ENCODE measurements around the gene MAP1LC3C. TPM values are rescaled to one million over a fixed set of nuclear protein-coding genes. Genes with fewer than 3 reads are reported as not detected.

The MAP1LC3C gene
- total RNA-seq, 2 experiments from 2014 or later = not detected

GRCh38 chr1:241979071-241979470, 19.8 kb downstream of the MAP1LC3C start:
- H3K27ac Mint-ChIP-seq = no peak overlapping the region
- no peak overlapping the region for H3K4me3 Mint-ChIP-seq
- H3K27me3 Mint-ChIP-seq = no peaks in the 10 kb centered on the region
- H3K9me3 Mint-ChIP-seq (ENCODE audit: low read depth) = no peaks in the 10 kb centered on the region
- ATAC-seq (no peak), DNase-seq (no peak)
- H3K4me1 Mint-ChIP-seq = no peaks in the 10 kb centered on the region
- no peaks in the 10 kb centered on the region for H3K36me3 Mint-ChIP-seq
- CTCF ChIA-PET = interaction anchor here (1.2 kb wide), 1 partner anchor 19 kb away, joined by 3 read pairs; the partner anchor contains the start of gene MAP1LC3C

DNA sequence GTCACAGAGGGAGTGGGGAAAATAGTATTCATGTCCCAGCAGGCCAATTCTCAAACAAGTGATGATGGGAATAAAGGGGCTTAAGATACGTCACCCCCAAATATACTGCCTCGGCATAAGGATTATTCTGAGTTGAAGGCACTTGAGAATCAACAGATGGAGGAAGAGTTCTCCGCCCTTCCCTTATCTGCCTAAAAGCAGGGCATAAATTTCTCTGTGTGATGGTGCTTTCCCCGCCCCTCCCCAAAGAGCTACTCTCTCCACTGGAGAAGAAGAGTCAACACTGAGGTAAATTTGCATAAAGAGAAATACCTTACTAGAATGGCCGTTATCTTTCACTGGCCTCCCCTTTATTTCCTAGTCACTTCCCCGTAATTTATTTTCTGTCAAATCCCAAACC, 22.7 kb downstream of the MAP1LC3C start:
- H3K27ac Mint-ChIP-seq = no peak overlapping the region
- H3K4me3 Mint-ChIP-seq = no peak overlapping the region
- H3K9me3 Mint-ChIP-seq (ENCODE audit: low read depth) = no peaks in the 10 kb centered on the region
- DNase-seq = no peak
- H3K4me1 Mint-ChIP-seq = no peaks in the 10 kb centered on the region
- CTCF ChIA-PET = no interaction called here
- ATAC-seq = no peak
- no peaks in the 10 kb centered on the region for H3K36me3 Mint-ChIP-seq
- no peaks in the 10 kb centered on the region for H3K27me3 Mint-ChIP-seq

DNA sequence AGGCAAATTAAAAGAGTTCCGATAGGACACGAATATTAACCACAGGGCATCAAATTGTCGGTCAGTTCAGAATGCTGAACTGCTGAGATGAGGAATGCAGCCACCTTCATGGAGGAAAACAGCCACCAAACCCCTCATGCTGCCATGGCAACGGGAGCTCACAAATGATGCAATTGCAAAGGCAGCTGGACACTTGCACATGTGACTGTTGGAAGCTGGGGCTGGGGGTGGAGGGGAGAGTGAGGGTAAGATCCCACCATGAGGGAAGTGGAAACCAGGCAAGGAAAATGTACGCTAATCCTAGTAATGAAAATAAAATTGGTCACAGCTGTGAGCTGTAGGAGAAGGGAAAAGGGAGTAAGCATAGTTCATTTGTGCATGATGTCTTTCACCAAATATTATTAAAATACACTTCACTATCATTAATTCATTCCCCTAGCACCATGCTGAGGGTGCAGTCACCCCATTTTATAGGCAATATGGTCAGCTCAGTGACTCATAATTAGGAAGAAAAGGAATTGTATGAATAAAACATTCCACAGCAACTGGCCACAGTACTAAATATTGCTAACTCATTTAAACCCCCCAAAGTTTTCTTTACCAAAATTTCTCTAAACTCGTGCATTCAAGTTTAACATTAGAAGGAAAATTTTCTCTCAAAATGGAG, 26.1 kb downstream of the MAP1LC3C start:
- DNase-seq = no peak
- no peak for ATAC-seq
- CTCF ChIA-PET = no interaction called here

GRCh38 chr1:241968611-241969010, 30.3 kb downstream of the MAP1LC3C start:
- DNase-seq (no peak), ATAC-seq (no peak)
- H3K9me3 Mint-ChIP-seq (ENCODE audit: low read depth) = no peaks in the 10 kb centered on the region
- H3K27me3 Mint-ChIP-seq = no peaks in the 10 kb centered on the region
- H3K36me3 Mint-ChIP-seq = no peaks in the 10 kb centered on the region
- H3K4me1 Mint-ChIP-seq = no peaks in the 10 kb centered on the region
- no peak overlapping the region for H3K27ac Mint-ChIP-seq
- H3K4me3 Mint-ChIP-seq = no peak overlapping the region
- CTCF ChIA-PET = interaction anchor here (0.5 kb wide), 1 partner anchor 21 kb away, joined by 3 read pairs; no protein-coding TSS in a partner anchor

More for the DNA sequence above, 26.1 kb downstream of the MAP1LC3C start:
- no peaks in the 10 kb centered on the region for H3K4me1 Mint-ChIP-seq
- no peak overlapping the region for H3K27ac Mint-ChIP-seq
- no peaks in the 10 kb centered on the region for H3K36me3 Mint-ChIP-seq
- no peak overlapping the region for H3K4me3 Mint-ChIP-seq
- no peaks in the 10 kb centered on the region for H3K9me3 Mint-ChIP-seq (ENCODE audit: low read depth)
- H3K27me3 Mint-ChIP-seq = no peaks in the 10 kb centered on the region

DNA sequence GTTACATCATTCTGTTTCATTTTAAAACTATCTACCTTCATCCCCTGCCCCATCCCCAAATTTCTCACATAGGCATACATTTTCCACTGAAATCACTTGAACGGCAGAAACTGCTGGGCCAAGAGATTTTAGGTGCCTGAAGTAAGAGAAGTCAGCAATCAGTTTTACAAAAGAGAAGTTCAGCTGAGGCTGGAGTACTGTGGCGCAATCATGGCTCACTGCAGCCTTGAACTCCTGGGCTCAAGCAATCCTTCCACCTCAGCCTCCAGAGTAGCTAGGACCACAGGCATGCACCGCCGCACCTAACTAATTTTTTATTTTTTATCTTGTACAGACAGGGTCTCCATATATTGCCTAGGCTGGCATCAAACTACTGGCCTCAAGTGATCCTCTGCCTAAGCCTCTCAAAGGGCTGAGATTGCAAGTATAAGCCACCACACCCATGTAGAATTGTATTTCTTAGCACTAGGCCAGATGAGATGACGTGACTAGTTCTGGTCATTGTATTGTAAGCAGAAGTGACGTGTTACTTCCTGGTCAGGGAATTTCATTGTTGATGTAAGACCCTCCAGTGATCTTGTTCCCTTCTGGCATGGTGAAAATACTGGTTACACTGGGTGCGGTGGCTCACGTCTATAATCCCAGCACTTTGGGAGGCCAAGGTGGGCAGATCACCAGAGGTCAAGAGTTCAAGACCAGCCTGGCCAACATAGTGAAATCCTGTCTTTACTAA, 34.2 kb downstream of the MAP1LC3C start:
- Mint-ChIP-seq H3K27me3 (no peaks in the 10 kb centered on the region), H3K36me3 (no peaks in the 10 kb centered on the region), H3K4me1 (no peaks in the 10 kb centered on the region), H3K27ac (no peak overlapping the region), H3K4me3 (no peak overlapping the region), H3K9me3 (ENCODE audit: low read depth) (no peaks in the 10 kb centered on the region)
- ATAC-seq (no peak), DNase-seq (no peak)
- CTCF ChIA-PET = no interaction called here

DNA sequence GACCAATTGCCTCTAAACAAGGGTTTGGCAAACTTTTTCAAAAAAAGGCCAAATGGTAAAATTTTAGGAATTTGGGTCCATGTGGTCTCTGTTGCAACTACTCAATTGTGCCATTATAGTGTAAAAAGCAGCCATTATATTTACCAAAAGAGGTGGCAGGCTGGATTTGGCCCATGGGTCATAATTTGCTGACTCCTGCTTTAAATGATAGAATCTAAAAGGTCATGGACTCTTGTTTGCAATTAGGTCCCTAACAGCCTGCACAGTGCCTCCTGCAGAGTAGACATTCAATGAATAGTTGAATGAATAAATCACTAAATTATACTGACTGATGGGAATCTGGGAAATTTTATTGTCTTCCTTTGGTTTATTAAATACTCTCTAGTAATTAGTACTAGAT, 35.2 kb downstream of the MAP1LC3C start:
- no peaks in the 10 kb centered on the region for H3K36me3 Mint-ChIP-seq
- no peak overlapping the region for H3K4me3 Mint-ChIP-seq
- H3K27me3 Mint-ChIP-seq = no peaks in the 10 kb centered on the region
- no peak overlapping the region for H3K27ac Mint-ChIP-seq
- ATAC-seq = no peak
- H3K9me3 Mint-ChIP-seq (ENCODE audit: low read depth) = no peaks in the 10 kb centered on the region
- DNase-seq = no peak
- CTCF ChIA-PET = no interaction called here
- H3K4me1 Mint-ChIP-seq = no peaks in the 10 kb centered on the region

DNA sequence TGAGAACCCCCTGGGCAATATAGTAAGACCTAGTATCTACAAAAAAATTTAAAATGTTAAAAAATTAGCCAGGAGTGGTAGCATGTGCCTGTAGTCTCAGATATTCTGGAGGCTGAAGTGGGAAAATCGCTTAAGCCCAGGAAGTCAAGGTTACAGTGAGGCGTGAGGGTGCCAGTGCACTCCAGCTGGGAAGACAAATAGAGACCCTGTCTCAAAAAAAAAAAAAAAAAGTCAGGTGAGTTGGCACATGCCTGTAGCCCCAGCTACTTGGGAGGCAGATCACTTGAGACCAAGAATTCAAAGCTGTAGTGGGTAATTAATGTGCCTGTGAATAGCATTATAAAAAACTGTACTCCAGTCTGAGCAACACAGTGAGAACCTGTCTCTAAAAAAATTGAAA, 36.7 kb downstream of the MAP1LC3C start:
- Mint-ChIP-seq H3K9me3 (ENCODE audit: low read depth) (no peaks in the 10 kb centered on the region), H3K4me1 (no peaks in the 10 kb centered on the region), H3K27me3 (no peaks in the 10 kb centered on the region), H3K36me3 (no peaks in the 10 kb centered on the region), H3K27ac (no peak overlapping the region), H3K4me3 (no peak overlapping the region)
- DNase-seq = no peak
- no peak for ATAC-seq
- CTCF ChIA-PET = no interaction called here

DNA sequence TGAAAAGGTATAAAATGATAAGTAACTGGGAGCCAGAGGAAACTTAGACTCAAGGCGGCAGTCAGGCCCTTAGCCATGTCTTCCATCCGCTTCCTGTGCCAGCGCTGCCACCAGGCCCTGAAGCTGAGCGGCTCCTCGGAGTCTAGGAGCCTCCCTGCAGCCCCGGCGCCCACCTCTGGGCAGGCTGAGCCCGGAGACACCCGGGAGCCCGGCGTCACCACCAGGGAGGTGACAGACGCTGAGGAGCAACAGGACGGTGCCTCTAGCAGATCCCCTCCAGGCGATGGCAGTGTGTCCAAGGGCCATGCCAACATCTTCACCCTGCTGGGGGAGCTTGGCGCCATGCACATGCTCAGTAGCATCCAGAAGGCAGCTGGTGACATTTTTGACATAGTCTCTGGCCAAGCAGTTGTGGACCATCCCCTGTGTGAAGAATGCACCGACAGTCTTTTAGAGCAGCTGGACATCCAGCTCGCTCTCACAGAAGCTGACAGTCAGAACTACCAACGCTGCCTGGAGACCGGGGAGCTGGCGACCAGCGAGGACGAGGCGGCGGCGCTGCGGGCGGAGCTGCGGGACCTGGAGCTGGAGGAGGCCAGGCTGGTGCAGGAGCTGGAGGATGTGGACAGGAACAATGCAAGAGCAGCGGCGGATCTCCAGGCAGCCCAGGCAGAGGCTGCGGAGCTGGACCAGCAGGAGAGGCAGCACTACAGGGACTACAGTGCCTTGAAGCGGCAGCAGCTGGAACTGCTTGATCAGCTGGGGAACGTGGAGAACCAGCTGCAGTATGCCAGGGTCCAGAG, 41.0 kb downstream of the MAP1LC3C start, which contains the start of gene BECN2:
Gene BECN2, plus strand, starts transcription at position 76 of the 803 bp plus-strand sequence. Its CDS starts 0 bp downstream, at position 76.
- Mint-ChIP-seq H3K4me1 (no peaks in the 10 kb centered on the region), H3K27me3 (no peaks in the 10 kb centered on the region), H3K9me3 (ENCODE audit: low read depth) (no peaks in the 10 kb centered on the region), H3K4me3 (no peak within 1 kb of the TSS), H3K27ac (no peak within 1 kb of the TSS), H3K36me3 (no peaks in the 10 kb centered on the region)
- no peak for ATAC-seq
- DNase-seq = no peak
- CTCF ChIA-PET = no interaction called here

DNA sequence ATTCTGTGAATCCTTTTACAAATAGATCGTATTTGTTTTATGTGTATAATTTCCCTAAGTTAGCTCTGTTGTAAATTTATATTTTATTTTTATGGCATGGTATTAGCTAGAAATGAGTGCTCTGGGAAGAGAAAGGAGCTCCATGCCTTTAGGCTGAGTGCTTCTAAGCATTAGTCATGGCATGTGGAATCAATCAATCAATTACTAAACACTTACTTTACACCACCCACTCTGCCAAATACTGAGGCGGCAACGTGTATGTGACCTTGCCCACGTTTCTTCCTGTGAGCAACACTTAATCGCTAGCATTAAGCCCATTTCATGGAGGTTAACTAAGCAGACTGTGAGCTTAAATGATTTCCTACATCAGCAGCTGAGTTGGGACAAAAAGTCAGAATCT, 48.5 kb downstream of the MAP1LC3C start:
- no peak overlapping the region for H3K4me3 Mint-ChIP-seq
- no peaks in the 10 kb centered on the region for H3K36me3 Mint-ChIP-seq
- H3K9me3 Mint-ChIP-seq (ENCODE audit: low read depth) = no peaks in the 10 kb centered on the region
- DNase-seq = no peak
- no peak overlapping the region for H3K27ac Mint-ChIP-seq
- CTCF ChIA-PET = no interaction called here
- H3K27me3 Mint-ChIP-seq = no peaks in the 10 kb centered on the region
- H3K4me1 Mint-ChIP-seq = no peaks in the 10 kb centered on the region
- ATAC-seq = no peak

DNA sequence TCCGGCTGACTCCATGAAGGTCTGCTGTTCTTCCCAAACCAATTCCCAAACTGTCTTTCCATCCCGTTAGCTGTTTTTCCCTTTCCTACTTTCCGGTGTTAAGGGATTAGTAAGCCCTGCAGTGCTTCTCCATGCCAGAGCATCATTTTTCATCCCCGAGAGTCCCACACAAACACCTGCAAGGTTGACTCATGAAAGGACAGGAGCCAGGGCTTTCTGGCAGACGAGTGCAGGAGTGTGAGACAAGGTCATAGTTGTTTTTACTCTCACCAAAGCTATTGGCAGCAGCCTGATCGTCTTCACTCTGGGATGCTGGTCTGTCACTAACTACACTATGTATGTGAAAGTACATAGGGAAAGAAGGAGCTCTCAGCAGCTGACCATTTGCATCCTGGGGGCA, 51.5 kb downstream of the MAP1LC3C start:
- H3K9me3 Mint-ChIP-seq (ENCODE audit: low read depth) = no peaks in the 10 kb centered on the region
- CTCF ChIA-PET = interaction anchor here (0.7 kb wide), 1 partner anchor 21 kb away, joined by 3 read pairs; no protein-coding TSS in a partner anchor
- H3K4me1 Mint-ChIP-seq = no peaks in the 10 kb centered on the region
- H3K4me3 Mint-ChIP-seq = no peak overlapping the region
- DNase-seq (no peak), ATAC-seq (no peak)
- no peak overlapping the region for H3K27ac Mint-ChIP-seq
- H3K36me3 Mint-ChIP-seq = no peaks in the 10 kb centered on the region
- peaks cover 2% of the 10 kb centered on the region for H3K27me3 Mint-ChIP-seq

Other genes starting within 250 kb of the MAP1LC3C start
- 10 to 100 TPM; 46.3 to 51.6 TPM for gene EXO1, start 150.9 kb downstream of the MAP1LC3C start, total RNA-seq
- not detected for gene BECN2, start 41.3 kb downstream of the MAP1LC3C start, total RNA-seq

Measured in activated CD8-positive, alpha-beta memory T cell treated with anti-CD3 and anti-CD28 coated beads, Interleukin-2, amount 10 ng/mL, durations not matched to agents 7 days and 5 days (primary cell).